Neural progenitor cell (in vitro differentiated cells): Measurements from ENCODE around the gene FAM107A. TPM values are rescaled to one million over a fixed set of nuclear protein-coding genes. Genes with fewer than 3 reads are reported as not detected.

ENCODE experiments used
- DNase-seq: peaks from one replicate; pipeline ENCODE4 v3.0.0-alpha.2; 2016; ENCODE audit warnings: low spot score
- H2AFZ ChIP-seq: fragments of 200-600 bp; sonication (generic); replicated peaks from 2 replicates; pipeline ENCODE4 v1.6.1; 2016; ENCODE audit warnings: antibody characterized with exemption
- H3F3A ChIP-seq: fragments of 200-600 bp; sonication (generic); 2 replicates; pipeline ENCODE4 v1.6.1; 2016; ENCODE audit warnings: antibody characterized with exemption, low read depth
- H3K27ac ChIP-seq: fragments of 200-600 bp; sonication (generic); 2 replicates; pipeline ENCODE4 v1.5.1; 2016; ENCODE audit warnings: mild to moderate bottlenecking
- H3K27me3 ChIP-seq: fragments of 200-600 bp; sonication (generic); 2 replicates; pipeline ENCODE4 v1.6.1; 2016; ENCODE audit warnings: mild to moderate bottlenecking, moderate library complexity
- H3K36me3 ChIP-seq: fragments of 200-600 bp; sonication (generic); 2 replicates; pipeline ENCODE4 v1.5.1; 2016
- H3K4me1 ChIP-seq: fragments of 200-600 bp; sonication (generic); 2 replicates; pipeline ENCODE4 v1.6.1; 2016; ENCODE audit warnings: mixed run types
- H3K4me2 ChIP-seq: fragments of 200-600 bp; sonication (generic); 2 replicates; pipeline ENCODE4 v1.6.1; 2016
- H3K4me3 ChIP-seq: fragments of 200-600 bp; sonication (generic); 2 replicates; pipeline ENCODE4 v1.5.1; 2016
- H3K79me2 ChIP-seq: fragments of 200-600 bp; sonication (generic); 2 replicates; pipeline ENCODE4 v1.6.1; 2016; ENCODE audit warnings: low read depth
- H3K9ac ChIP-seq: fragments of 200-600 bp; sonication (generic); 2 replicates; pipeline ENCODE4 v1.6.1; 2016
- H3K9me3 ChIP-seq: fragments of 200-600 bp; sonication (generic); 2 replicates; pipeline ENCODE4 v1.5.1; 2016; ENCODE audit warnings: low read depth
- H4K20me1 ChIP-seq: fragments of 200-600 bp; sonication (generic); 2 replicates; pipeline ENCODE4 v1.6.1; 2016; ENCODE audit warnings: low read depth
- H3K27ac Mint-ChIP-seq: 3 replicates; pipeline ENCODE4 v1.8.0; 2021; ENCODE audit warnings: mixed read lengths
- H3K27me3 Mint-ChIP-seq: 2 replicates; pipeline ENCODE4 v1.8.0; 2022; ENCODE audit warnings: low read depth, mild to moderate bottlenecking, inconsistent platforms, moderate library complexity, mixed read lengths; ENCODE audit not compliant: insufficient read depth
- H3K36me3 Mint-ChIP-seq: 3 replicates; pipeline ENCODE4 v1.8.0; 2021; ENCODE audit warnings: mixed read lengths
- H3K4me1 Mint-ChIP-seq: 3 replicates; pipeline ENCODE4 v1.8.0; 2021; ENCODE audit warnings: mixed read lengths
- H3K4me3 Mint-ChIP-seq: 3 replicates; pipeline ENCODE4 v1.8.0; 2021; ENCODE audit warnings: mild to moderate bottlenecking, moderate library complexity, mixed read lengths
- H3K9me3 Mint-ChIP-seq: 3 replicates; pipeline ENCODE4 v1.8.0; 2020; ENCODE audit warnings: mixed read lengths
- CTCF ChIP-seq: fragments of 200-600 bp; sonication (generic); IDR thresholded peaks from 2 replicates; pipeline ENCODE4 v1.5.1; 2017; ENCODE audit warnings: antibody characterized with exemption, mild to moderate bottlenecking
- EZH2 ChIP-seq: fragments of 200-600 bp; sonication (generic); IDR thresholded peaks from 2 replicates; pipeline ENCODE4 v1.6.1; 2017; ENCODE audit warnings: antibody characterized with exemption, mild to moderate bottlenecking, moderate library complexity
- EZH2phosphoT487 ChIP-seq: fragments of 200-600 bp; sonication (generic); IDR thresholded peaks from 2 replicates; pipeline ENCODE4 v1.6.1; 2017; ENCODE audit warnings: antibody characterized with exemption
- total RNA-seq: library from RNA; depleted of rRNA; stranded (reverse); fragments of >200 nt; gene quantifications from 2 replicates; pipeline ENCODE4 v1.2.3, GENCODE V29; 2015; ENCODE audit warnings: low replicate concordance

The FAM107A gene
- total RNA-seq, 1 donor from 2014 or later, result 0.11 TPM

DNA sequence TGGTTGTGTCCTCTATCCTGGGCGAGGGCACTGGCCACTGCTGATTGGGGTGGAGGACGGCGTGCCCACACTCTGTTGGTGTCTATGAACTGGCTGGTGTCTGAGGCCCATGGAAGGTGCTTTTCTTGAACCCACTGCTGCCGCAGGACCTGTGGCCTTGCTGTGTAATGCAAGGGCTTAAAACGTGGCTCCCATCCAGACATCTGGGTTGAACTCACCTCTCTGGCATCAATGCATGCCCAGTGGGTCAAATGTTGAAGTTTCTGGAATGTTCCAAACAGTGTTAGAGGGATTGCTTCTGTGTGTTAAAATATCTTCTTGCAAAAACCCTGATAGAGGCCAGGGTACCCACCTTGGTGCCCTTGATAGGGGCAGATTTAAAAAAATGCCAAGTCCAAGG is 46.8 kb upstream of the FAM107A start:
- no peak for TF ChIP-seq CTCF
- no peak for TF ChIP-seq EZH2
- no peak for TF ChIP-seq EZH2phosphoT487
- Histone ChIP-seq H3F3A (no peaks in the 10 kb centered on the region), H3K79me2 (no peaks in the 10 kb centered on the region), H3K9me3 (no peaks in the 10 kb centered on the region), H3K4me1 (peaks cover 35% of the 10 kb centered on the region), H3K36me3 (no peaks in the 10 kb centered on the region), H3K9ac (no peak overlapping the region), H3K4me2 (no peak overlapping the region), H3K27ac (no peak overlapping the region), H4K20me1 (no peaks in the 10 kb centered on the region), H3K4me3 (no peak overlapping the region), H2AFZ (no peak overlapping the region), H3K27me3 (no peaks in the 10 kb centered on the region)
- peaks cover 5% of the 10 kb centered on the region for H3K27me3 Mint-ChIP-seq
- H3K4me1 Mint-ChIP-seq, result peaks cover 60% of the 10 kb centered on the region
- no peak overlapping the region for H3K4me3 Mint-ChIP-seq
- H3K9me3 Mint-ChIP-seq, result no peaks in the 10 kb centered on the region
- peak overlapping the region; percentile 21 for H3K27ac Mint-ChIP-seq
- no peaks in the 10 kb centered on the region for H3K36me3 Mint-ChIP-seq
- no peak for DNase-seq

GRCh38 chr3:58623478-58623877 is 46.3 kb upstream of the FAM107A start:
- Histone ChIP-seq H3K4me1 (peaks cover 35% of the 10 kb centered on the region), H2AFZ (no peak overlapping the region), H3K4me3 (no peak overlapping the region), H4K20me1 (no peaks in the 10 kb centered on the region), H3F3A (no peaks in the 10 kb centered on the region), H3K27ac (no peak overlapping the region), H3K9ac (no peak overlapping the region), H3K4me2 (no peak overlapping the region), H3K36me3 (no peaks in the 10 kb centered on the region), H3K9me3 (no peaks in the 10 kb centered on the region), H3K27me3 (no peaks in the 10 kb centered on the region), H3K79me2 (no peaks in the 10 kb centered on the region)
- TF ChIP-seq EZH2, result no peak
- no peak for TF ChIP-seq EZH2phosphoT487
- H3K4me3 Mint-ChIP-seq, result no peak overlapping the region
- H3K9me3 Mint-ChIP-seq, result no peaks in the 10 kb centered on the region
- peaks cover 62% of the 10 kb centered on the region for H3K4me1 Mint-ChIP-seq
- H3K36me3 Mint-ChIP-seq, result no peaks in the 10 kb centered on the region
- H3K27me3 Mint-ChIP-seq, result peaks cover 6% of the 10 kb centered on the region
- DNase-seq, result no peak
- H3K27ac Mint-ChIP-seq, result no peak overlapping the region

DNA sequence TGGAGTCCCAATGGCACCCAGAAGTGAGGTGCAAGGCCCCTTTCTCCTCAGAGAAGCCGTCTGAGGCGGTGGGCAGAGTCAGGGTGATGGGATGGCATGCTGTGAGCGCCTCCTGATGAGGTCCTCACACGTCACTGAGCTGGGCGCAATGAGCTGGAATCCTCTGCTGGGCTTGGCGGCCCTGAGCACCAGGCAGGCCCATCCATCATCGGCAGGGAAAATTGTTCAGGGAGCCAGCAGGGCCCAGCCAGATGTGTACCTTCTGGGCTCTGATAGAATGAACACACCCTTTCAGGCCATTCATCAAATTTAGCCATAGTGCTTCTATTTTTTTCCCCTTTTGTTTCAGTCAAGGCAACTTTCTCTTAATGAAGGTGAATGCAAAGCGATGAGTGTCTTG is 45.7 kb upstream of the FAM107A start:
- H2AFZ ChIP-seq, result no peak overlapping the region
- H3K36me3 ChIP-seq, result no peaks in the 10 kb centered on the region
- H3K4me3 ChIP-seq, result no peak overlapping the region
- DNase-seq, result no peak
- no peak overlapping the region for H3K9ac ChIP-seq
- H3K4me2 ChIP-seq, result no peak overlapping the region
- Mint-ChIP-seq H3K4me3 (no peak overlapping the region), H3K36me3 (no peaks in the 10 kb centered on the region), H3K9me3 (no peaks in the 10 kb centered on the region), H3K27me3 (peaks cover 8% of the 10 kb centered on the region), H3K27ac (no peak overlapping the region), H3K4me1 (peaks cover 68% of the 10 kb centered on the region)
- H3K9me3 ChIP-seq, result no peaks in the 10 kb centered on the region
- peaks cover 4% of the 10 kb centered on the region for H3F3A ChIP-seq
- H3K27me3 ChIP-seq, result no peaks in the 10 kb centered on the region
- H3K79me2 ChIP-seq, result no peaks in the 10 kb centered on the region
- H4K20me1 ChIP-seq, result no peaks in the 10 kb centered on the region
- peaks cover 36% of the 10 kb centered on the region for H3K4me1 ChIP-seq
- no peak overlapping the region for H3K27ac ChIP-seq
- TF ChIP-seq EZH2 (no peak), EZH2phosphoT487 (no peak), CTCF (no peak)

DNA sequence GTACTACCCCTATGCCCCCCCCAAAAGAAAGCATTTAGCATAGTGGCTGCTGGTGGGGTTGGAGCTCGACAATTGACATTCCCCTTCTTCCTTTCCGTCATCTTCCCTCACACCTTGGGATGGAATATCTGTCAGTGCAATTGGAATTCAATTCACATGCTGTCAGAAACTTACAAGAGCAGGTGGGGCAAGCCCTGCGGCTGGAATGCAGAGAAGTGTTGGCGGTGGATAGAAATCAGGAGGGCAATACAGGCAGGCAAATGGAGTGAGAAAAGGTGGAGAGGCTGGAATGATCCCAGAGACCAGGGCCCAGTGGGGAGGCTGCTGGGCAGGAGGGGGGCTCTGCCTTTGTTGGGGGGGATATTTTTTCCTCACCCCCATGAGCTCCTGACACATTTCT is 45.2 kb upstream of the FAM107A start:
- no peaks in the 10 kb centered on the region for H3K9me3 Mint-ChIP-seq
- H3K4me1 Mint-ChIP-seq, result peaks cover 68% of the 10 kb centered on the region
- H3K27ac ChIP-seq, result no peak overlapping the region

More for the DNA sequence above, 45.2 kb upstream of the FAM107A start:
- peaks cover 9% of the 10 kb centered on the region for H3F3A ChIP-seq
- no peaks in the 10 kb centered on the region for H3K79me2 ChIP-seq
- TF ChIP-seq CTCF, result no peak
- no peak for TF ChIP-seq EZH2phosphoT487
- no peak for TF ChIP-seq EZH2
- peaks cover 40% of the 10 kb centered on the region for H3K4me1 ChIP-seq
- H3K27me3 Mint-ChIP-seq, result peaks cover 8% of the 10 kb centered on the region
- H3K4me3 ChIP-seq, result no peak overlapping the region
- no peak overlapping the region for H3K9ac ChIP-seq
- H3K36me3 Mint-ChIP-seq, result no peaks in the 10 kb centered on the region
- H3K27ac Mint-ChIP-seq, result no peak overlapping the region
- H3K4me3 Mint-ChIP-seq, result no peak overlapping the region
- H3K9me3 ChIP-seq, result no peaks in the 10 kb centered on the region
- H3K4me2 ChIP-seq, result no peak overlapping the region
- H3K27me3 ChIP-seq, result no peaks in the 10 kb centered on the region
- no peak overlapping the region for H2AFZ ChIP-seq
- no peaks in the 10 kb centered on the region for H3K36me3 ChIP-seq
- no peaks in the 10 kb centered on the region for H4K20me1 ChIP-seq
- no peak for DNase-seq
